CD14-positive monocyte (primary cell): ENCODE results near the gene ZNF281. TPM values are rescaled to one million over a fixed set of nuclear protein-coding genes. Genes with fewer than 3 reads are reported as not detected.

ENCODE experiments used
- DNase-seq, 3 donors: peaks; one replicate each; pipeline ENCODE4 v3.0.0-alpha.2; 2011 to 2022
- H2AFZ ChIP-seq: 2 replicates; pipeline ENCODE4 v1.6.0; 2012; ENCODE audit warnings: mild to moderate bottlenecking, low read depth, low read length, inconsistent platforms; ENCODE audit not compliant: insufficient read depth, poor library complexity, severe bottlenecking
- H3K27ac ChIP-seq, 2 donors: 1 replicate in 1 of 2; 2 replicates in 1 of 2; pipeline ENCODE4 v1.5.1; 2012 to 2013; ENCODE audit warnings: low read length in 2 of 2, control low read depth in 1 of 2, inconsistent platforms in 1 of 2, low read depth in 1 of 2, mild to moderate bottlenecking in 1 of 2
- H3K27me3 ChIP-seq, 2 donors: one replicate each; pipeline versions ENCODE4 v1.6.0 to v1.6.1; 2011 to 2013; ENCODE audit warnings: low read length in 2 of 2; ENCODE audit not compliant: control insufficient read depth in 2 of 2, insufficient read depth in 2 of 2
- H3K36me3 ChIP-seq, 2 donors: replicated peaks in 1 of 2; 1 replicate in 1 of 2; 2 replicates in 1 of 2; pipeline versions ENCODE4 v1.5.1 to v1.6.1; 2012 to 2013; ENCODE audit warnings: low read length in 2 of 2, control low read depth in 1 of 2, inconsistent platforms in 1 of 2, mild to moderate bottlenecking in 1 of 2; ENCODE audit not compliant: insufficient read depth in 2 of 2, control insufficient read depth in 1 of 2
- H3K4me1 ChIP-seq, 2 donors: 1 replicate in 1 of 2; 2 replicates in 1 of 2; pipeline versions ENCODE4 v1.5.1 to v1.6.1; 2012 to 2013; ENCODE audit warnings: low read length in 2 of 2, control low read depth in 1 of 2, inconsistent platforms in 1 of 2, mild to moderate bottlenecking in 1 of 2, moderate library complexity in 1 of 2; ENCODE audit not compliant: insufficient read depth in 2 of 2, control insufficient read depth in 1 of 2
- H3K4me2 ChIP-seq: replicated peaks from 2 replicates; pipeline ENCODE3; 2012; ENCODE audit warnings: low read length, moderate library complexity, mild to moderate bottlenecking; ENCODE audit not compliant: poor library complexity, severe bottlenecking; ENCODE audit errors: extremely low read depth
- H3K4me3 ChIP-seq, 3 experiments: fragments of 200-600 bp in 1 of 3; sonication (generic) in 1 of 3; replicated peaks in 1 of 3; 1 replicate in 2 of 3; 2 replicates in 1 of 3; pipeline ENCODE4 v1.5.1; 2011 to 2013; ENCODE audit warnings: low read length in 3 of 3, mild to moderate bottlenecking in 3 of 3, control low read depth in 2 of 3, low read depth in 2 of 3, inconsistent platforms in 1 of 3, moderate library complexity in 1 of 3
- H3K79me2 ChIP-seq: 2 replicates; pipeline ENCODE4 v1.6.0; 2012; ENCODE audit warnings: mild to moderate bottlenecking, control low read depth, inconsistent platforms, low read length, moderate library complexity; ENCODE audit not compliant: insufficient read depth
- H3K9ac ChIP-seq: 2 replicates; pipeline ENCODE4 v1.6.0; 2017; ENCODE audit warnings: low read length, mild to moderate bottlenecking; ENCODE audit not compliant: insufficient read depth, poor library complexity, severe bottlenecking
- H3K9me3 ChIP-seq, 2 donors: replicated peaks in 1 of 2; 1 replicate in 1 of 2; 2 replicates in 1 of 2; pipeline versions ENCODE4 v1.5.1 to v1.6.1; 2012 to 2013; ENCODE audit warnings: low read length in 2 of 2, control low read depth in 1 of 2; ENCODE audit not compliant: control insufficient read depth in 1 of 2, insufficient read depth in 1 of 2
- H4K20me1 ChIP-seq: 2 replicates; pipeline ENCODE4 v1.6.0; 2012; ENCODE audit warnings: mild to moderate bottlenecking, low read length, control low read depth, moderate library complexity; ENCODE audit not compliant: insufficient read depth
- H3K27ac Mint-ChIP-seq, 7 donors: one replicate each; pipeline ENCODE4 v1.8.0; 2020; ENCODE audit warnings: mild to moderate bottlenecking in 7 of 7, mixed read lengths in 7 of 7, moderate library complexity in 6 of 7, inconsistent platforms in 2 of 7
- H3K27me3 Mint-ChIP-seq, 3 donors: one replicate each; pipeline ENCODE4 v1.8.0; 2021 to 2022; ENCODE audit warnings: low read depth in 3 of 3, mild to moderate bottlenecking in 3 of 3, mixed read lengths in 3 of 3, moderate library complexity in 3 of 3, inconsistent platforms in 1 of 3
- H3K36me3 Mint-ChIP-seq, 2 donors: one replicate each; pipeline ENCODE4 v1.8.0; 2020; ENCODE audit warnings: mixed read lengths in 2 of 2, inconsistent platforms in 1 of 2, mild to moderate bottlenecking in 1 of 2
- H3K4me1 Mint-ChIP-seq: one replicate; pipeline ENCODE4 v1.8.0; 2020; ENCODE audit warnings: mild to moderate bottlenecking, mixed read lengths
- H3K4me3 Mint-ChIP-seq, 2 donors: one replicate each; pipeline ENCODE4 v1.8.0; 2020; ENCODE audit warnings: mild to moderate bottlenecking in 2 of 2, mixed read lengths in 2 of 2, moderate library complexity in 1 of 2
- H3K9me3 Mint-ChIP-seq, 7 donors: one replicate each; pipeline ENCODE4 v1.8.0; 2020 to 2022; ENCODE audit warnings: mixed read lengths in 7 of 7, mild to moderate bottlenecking in 6 of 7, moderate library complexity in 6 of 7, inconsistent platforms in 2 of 7
- CTCF ChIP-seq: fragments of 200-600 bp; IDR thresholded peaks from one replicate; pipeline ENCODE4 v1.8.0; 2022; ENCODE audit warnings: antibody characterized with exemption, mild to moderate bottlenecking
- WGBS: methylation state at CpG from one replicate; pipeline ENCODE4 v1.1.5; 2013; ENCODE audit warnings: missing lambda C conversion rate; ENCODE audit not compliant: insufficient coverage; 5-methylcytosine and 5-hydroxymethylcytosine counted together
- intact Hi-C, 2 donors: fragments of 100-400 bp; cut with micrococcal nuclease; formaldehyde crosslinking; loops; one replicate each; pipeline versions ENCODE4 v1.15.0 to v1.15.1; 2023
- polyA plus RNA-seq, 3 donors: library from polyadenylated mRNA; depleted of rRNA in 1 of 3; unstranded in 2 of 3; stranded (reverse) in 1 of 3; fragments of 300-500 nt in 2 of 3; fragments of >200 nt in 1 of 3; fragmentation: Illumina TruSeq in 2 of 3; gene quantifications; 1 replicate in 2 of 3; 2 replicates in 1 of 3; pipeline ENCODE4 v1.2.3, GENCODE V29; 2012 to 2021

Gene ZNF281
- polyA plus RNA-seq, 3 donors = 10.5 to 30.6 (median 26.6) TPM

- no peak overlapping the region for H3K27ac ChIP-seq
- Mint-ChIP-seq H3K4me1 (no peaks in the 10 kb centered on the region), H3K36me3 (no peaks in the 10 kb centered on the region), H3K4me3 (no peak overlapping the region), H3K9me3 (peaks cover 0 to 2% (median 0%) of the 10 kb centered on the region in 7 donors), H3K27ac (no peak overlapping the region), H3K27me3 (peaks cover 0 to 3% (median 0%) of the 10 kb centered on the region in 3 donors)
- no peak overlapping the region for H3K9ac ChIP-seq
- no peak for DNase-seq
- no peaks in the 10 kb centered on the region for H3K79me2 ChIP-seq
- intact Hi-C loops = no loop called here
- no peak overlapping the region for H2AFZ ChIP-seq
- 98% methylated on average over 8 of the region's 14 CpGs for WGBS
- no peaks in the 10 kb centered on the region for H3K27me3 ChIP-seq
- H3K4me1 ChIP-seq = no peaks in the 10 kb centered on the region
- no peaks in the 10 kb centered on the region for H4K20me1 ChIP-seq
- no peaks in the 10 kb centered on the region for H3K36me3 ChIP-seq
- no peaks in the 10 kb centered on the region for H3K9me3 ChIP-seq
- TF ChIP-seq CTCF = no peak
- no peak overlapping the region for H3K4me2 ChIP-seq
- no peak overlapping the region for H3K4me3 ChIP-seq
Measured at GRCh38 chr1:200458780-200459179, 48.9 kb upstream of the ZNF281 start.

- no peak for DNase-seq
- Histone ChIP-seq H3K9me3 (no peaks in the 10 kb centered on the region), H3K27ac (no peak overlapping the region), H3K79me2 (no peaks in the 10 kb centered on the region), H3K4me3 (no peak overlapping the region), H2AFZ (no peak overlapping the region), H3K27me3 (no peaks in the 10 kb centered on the region), H4K20me1 (no peaks in the 10 kb centered on the region), H3K4me2 (no peak overlapping the region), H3K9ac (no peak overlapping the region), H3K36me3 (no peaks in the 10 kb centered on the region), H3K4me1 (peaks cover 6 to 7% of the 10 kb centered on the region in 2 donors)
- intact Hi-C loops = no loop called here
- WGBS = no CpG with 5 or more reads among the region's 6 CpGs
- Mint-ChIP-seq H3K36me3 (no peaks in the 10 kb centered on the region), H3K27ac (no peak overlapping the region), H3K4me3 (no peak overlapping the region), H3K9me3 (peaks cover 0 to 2% (median 0%) of the 10 kb centered on the region in 7 donors), H3K4me1 (peaks cover 8% of the 10 kb centered on the region), H3K27me3 (peaks cover 0 to 3% (median 0%) of the 10 kb centered on the region in 3 donors)
- TF ChIP-seq CTCF = no peak
Measured at GRCh38 chr1:200457810-200458209, 48.0 kb upstream of the ZNF281 start.
